ENCODE results near the gene BRD7.

DNA sequence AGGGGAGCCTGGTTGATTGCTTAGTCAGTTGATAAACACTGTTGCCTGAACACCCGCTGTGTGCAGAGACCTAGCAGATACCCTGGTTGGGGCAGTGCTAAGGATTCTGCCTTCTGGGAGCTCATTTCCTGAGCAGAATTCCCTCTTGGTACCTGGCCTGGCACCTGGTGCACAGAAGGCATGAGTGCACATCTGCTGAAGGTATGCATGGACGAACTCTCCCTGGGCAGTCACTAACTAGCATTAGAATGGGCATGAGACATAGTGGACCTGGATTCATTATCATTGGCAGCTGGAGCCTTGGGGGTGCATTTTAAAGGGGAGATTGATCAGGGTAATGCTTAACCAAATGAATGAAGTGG, 89.3 kb downstream of the BRD7 start:
- TF ChIP-seq POLR2A (IDR thresholded peaks at IDR 0.05) = no peak
- TF ChIP-seq, protein P1, sequence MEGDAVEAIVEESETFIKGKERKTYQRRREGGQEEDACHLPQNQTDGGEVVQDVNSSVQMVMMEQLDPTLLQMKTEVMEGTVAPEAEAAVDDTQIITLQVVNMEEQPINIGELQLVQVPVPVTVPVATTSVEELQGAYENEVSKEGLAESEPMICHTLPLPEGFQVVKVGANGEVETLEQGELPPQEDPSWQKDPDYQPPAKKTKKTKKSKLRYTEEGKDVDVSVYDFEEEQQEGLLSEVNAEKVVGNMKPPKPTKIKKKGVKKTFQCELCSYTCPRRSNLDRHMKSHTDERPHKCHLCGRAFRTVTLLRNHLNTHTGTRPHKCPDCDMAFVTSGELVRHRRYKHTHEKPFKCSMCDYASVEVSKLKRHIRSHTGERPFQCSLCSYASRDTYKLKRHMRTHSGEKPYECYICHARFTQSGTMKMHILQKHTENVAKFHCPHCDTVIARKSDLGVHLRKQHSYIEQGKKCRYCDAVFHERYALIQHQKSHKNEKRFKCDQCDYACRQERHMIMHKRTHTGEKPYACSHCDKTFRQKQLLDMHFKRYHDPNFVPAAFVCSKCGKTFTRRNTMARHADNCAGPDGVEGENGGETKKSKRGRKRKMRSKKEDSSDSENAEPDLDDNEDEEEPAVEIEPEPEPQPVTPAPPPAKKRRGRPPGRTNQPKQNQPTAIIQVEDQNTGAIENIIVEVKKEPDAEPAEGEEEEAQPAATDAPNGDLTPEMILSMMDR (IDR thresholded peaks at IDR 0.05) = no peak

Data from sigmoid colon (tissue), 3 donors.